NT2/D1 (cell line): ENCODE measurements around the gene CDK19.

ENCODE experiments used
- DNase-seq: peaks from one replicate; pipeline ENCODE4 v3.0.0-alpha.2; 2011; ENCODE audit warnings: low read depth, low spot score
- H3K27me3 ChIP-seq: 2 replicates; pipeline ENCODE4 v1.6.0; 2011; ENCODE audit warnings: mild to moderate bottlenecking; ENCODE audit not compliant: insufficient read length, insufficient read depth
- H3K36me3 ChIP-seq: 2 replicates; pipeline ENCODE4 v1.6.1; 2011; ENCODE audit warnings: mild to moderate bottlenecking, low read length, mixed read lengths; ENCODE audit not compliant: insufficient read depth, insufficient read length
- H3K4me1 ChIP-seq: 2 replicates; pipeline ENCODE4 v1.5.1; 2011; ENCODE audit not compliant: insufficient read depth, insufficient read length
- H3K4me3 ChIP-seq: 2 replicates; pipeline ENCODE4 v1.5.1; 2011; ENCODE audit warnings: low read depth; ENCODE audit not compliant: insufficient read length
- H3K9ac ChIP-seq: 2 replicates; pipeline ENCODE4 v1.6.0; 2011; ENCODE audit warnings: low read depth; ENCODE audit not compliant: insufficient read length
- H3K9me3 ChIP-seq: 2 replicates; pipeline ENCODE4 v1.5.1; 2011; ENCODE audit warnings: mild to moderate bottlenecking, low read length; ENCODE audit not compliant: insufficient read depth
- SUZ12 ChIP-seq: IDR thresholded peaks from 2 replicates; pipeline ENCODE4 v1.6.1; 2011; ENCODE audit not compliant: insufficient read length, insufficient read depth; ENCODE audit errors: extremely low read depth
- YY1 ChIP-seq: IDR thresholded peaks from 2 replicates; pipeline ENCODE4 v1.6.1; 2011; ENCODE audit not compliant: insufficient read length, insufficient read depth
- ZNF274 ChIP-seq: IDR thresholded peaks from 2 replicates; pipeline ENCODE4 v1.6.1; 2011; ENCODE audit warnings: mild to moderate bottlenecking, low read depth, low read length

CDK19 gene

DNA sequence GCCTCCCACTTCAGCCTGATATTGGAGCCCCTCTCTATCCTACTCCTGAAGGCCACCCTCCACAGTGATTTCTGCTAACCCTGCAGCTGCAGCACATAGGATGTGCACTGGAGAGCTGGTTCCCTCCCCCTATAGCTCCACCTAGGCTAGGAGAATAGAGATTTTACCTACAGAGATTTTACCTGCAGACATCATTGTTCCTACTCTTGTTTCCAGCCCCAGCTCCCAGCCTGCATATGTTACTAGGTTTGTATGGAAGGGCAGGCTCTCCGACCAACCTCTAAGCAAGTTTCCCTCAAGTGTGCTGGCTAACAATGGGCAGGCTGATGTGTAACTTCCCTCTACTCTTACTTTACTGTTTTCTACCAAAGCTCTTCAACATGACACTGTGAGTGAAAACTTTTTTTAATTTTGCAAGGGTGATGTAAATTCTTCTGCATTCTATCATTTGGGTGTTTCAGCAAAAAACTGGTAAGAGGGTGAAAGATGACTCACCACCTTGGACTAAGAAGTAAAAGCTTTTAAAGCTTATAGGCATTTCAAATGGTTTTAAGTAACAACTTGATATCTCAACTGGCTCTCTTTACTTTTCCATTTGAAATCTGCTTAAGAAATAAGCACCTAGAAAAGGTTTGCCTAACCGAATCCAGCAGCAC, 106.8 kb downstream of the CDK19 start:
- TF ChIP-seq SUZ12, result no peak
- no peak for TF ChIP-seq ZNF274
- TF ChIP-seq YY1, result no peak
- DNase-seq, result no peak

DNA sequence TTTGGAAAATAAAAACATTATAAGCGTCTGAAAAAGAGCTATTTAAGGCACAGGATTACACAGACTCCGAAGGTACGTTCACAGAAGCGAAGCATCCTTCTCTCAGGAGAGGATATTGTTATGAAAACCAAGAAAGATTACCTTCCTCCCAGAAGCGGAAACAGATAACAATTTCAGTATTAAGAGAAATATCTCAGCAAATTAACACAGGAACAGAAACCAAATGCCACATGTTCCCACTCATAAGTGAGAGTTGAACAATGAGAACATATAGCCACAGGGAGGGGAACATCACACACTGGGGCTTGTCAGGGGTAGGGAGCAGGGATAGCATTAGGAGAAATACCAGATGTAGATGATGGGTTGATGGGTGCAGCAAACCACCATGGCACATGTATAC, 109.7 kb downstream of the CDK19 start:
- DNase-seq, result no peak
- no peak overlapping the region for H3K4me3 ChIP-seq
- H3K27me3 ChIP-seq, result no peaks in the 10 kb centered on the region
- TF ChIP-seq ZNF274, result no peak
- TF ChIP-seq YY1, result no peak
- TF ChIP-seq SUZ12, result no peak
- H3K36me3 ChIP-seq, result no peaks in the 10 kb centered on the region
- no peaks in the 10 kb centered on the region for H3K4me1 ChIP-seq
- no peak overlapping the region for H3K9ac ChIP-seq
- H3K9me3 ChIP-seq, result no peaks in the 10 kb centered on the region

More for the DNA sequence above, 106.8 kb downstream of the CDK19 start:
- Histone ChIP-seq H3K27me3 (no peaks in the 10 kb centered on the region), H3K9ac (no peak overlapping the region), H3K4me1 (no peaks in the 10 kb centered on the region), H3K4me3 (no peak overlapping the region), H3K9me3 (no peaks in the 10 kb centered on the region), H3K36me3 (no peaks in the 10 kb centered on the region)

DNA sequence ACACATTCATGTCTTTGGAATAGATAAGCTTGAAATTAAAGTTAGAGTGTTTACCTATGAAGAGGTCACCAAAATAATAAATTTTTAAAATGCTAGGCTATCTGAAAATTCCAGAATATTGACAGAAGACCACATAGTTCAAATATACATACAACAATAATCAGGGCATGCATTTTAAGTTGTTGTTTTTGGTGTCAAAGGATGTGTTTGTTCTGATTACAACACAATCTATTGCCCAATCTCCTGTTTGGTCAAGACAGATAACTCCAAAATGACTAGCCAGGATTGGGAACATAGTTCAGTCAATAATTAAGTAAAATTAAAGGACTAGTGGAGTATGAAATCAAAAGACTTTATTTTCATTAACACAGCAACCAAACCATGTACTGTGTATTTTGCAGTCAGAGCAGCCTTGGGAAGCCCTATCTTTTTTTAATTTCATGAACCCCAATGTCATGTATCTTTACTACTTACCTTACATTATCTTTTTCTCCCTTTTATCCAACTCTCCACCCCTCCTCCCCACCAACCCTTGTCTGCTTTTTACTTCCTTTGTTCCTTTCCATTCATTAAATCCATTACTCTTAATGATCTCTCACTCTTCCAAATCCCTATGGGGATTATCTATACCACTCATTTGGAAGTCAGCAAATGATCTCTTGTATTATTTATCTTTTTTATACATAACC, 111.2 kb downstream of the CDK19 start:
- no peaks in the 10 kb centered on the region for H3K36me3 ChIP-seq
- H3K4me1 ChIP-seq, result no peaks in the 10 kb centered on the region
- no peaks in the 10 kb centered on the region for H3K27me3 ChIP-seq
- H3K9ac ChIP-seq, result no peak overlapping the region
- H3K4me3 ChIP-seq, result no peak overlapping the region
- no peaks in the 10 kb centered on the region for H3K9me3 ChIP-seq
- DNase-seq, result no peak
- TF ChIP-seq YY1, result no peak
- no peak for TF ChIP-seq ZNF274
- TF ChIP-seq SUZ12, result no peak

DNA sequence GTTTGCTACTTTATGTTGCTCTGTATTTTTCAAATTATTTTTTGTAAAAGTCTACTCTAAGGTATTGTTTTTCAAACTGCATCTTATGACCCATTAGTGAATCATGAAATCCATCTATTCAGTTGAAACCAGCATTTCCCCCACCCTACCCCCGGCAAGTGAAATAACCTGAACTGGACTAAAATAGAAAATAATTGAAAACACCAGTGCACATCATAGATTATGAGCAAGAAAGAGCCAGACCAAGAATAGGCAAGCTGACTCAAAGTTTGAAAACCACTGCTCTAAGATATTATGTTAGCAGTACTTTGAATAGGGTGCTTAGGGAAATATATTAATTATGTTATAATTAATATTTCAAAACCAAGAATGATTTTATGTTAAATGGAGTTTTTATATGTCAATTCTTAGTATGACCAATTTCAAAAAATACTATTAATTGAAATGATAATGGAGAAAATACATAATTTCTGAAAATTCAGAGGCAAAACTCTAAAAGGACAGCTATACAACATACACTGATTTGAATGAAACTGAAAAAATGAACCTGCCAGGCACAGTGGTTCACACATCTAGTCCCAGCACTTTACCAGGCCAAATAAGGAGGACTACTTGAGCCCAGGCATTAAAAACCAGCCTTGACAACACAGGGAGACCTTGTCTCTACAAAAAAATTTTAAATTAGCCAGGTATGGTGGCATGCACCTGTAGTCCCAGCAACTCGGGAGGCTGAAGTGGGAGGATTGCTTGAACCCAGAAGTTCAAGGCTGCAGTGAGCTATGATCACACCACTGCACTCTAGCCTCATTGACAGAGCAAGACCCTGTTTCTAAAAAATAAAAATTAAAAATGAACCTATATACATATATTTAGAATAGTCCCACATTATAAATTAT, 112.0 kb downstream of the CDK19 start:
- Histone ChIP-seq H3K9me3 (no peaks in the 10 kb centered on the region), H3K36me3 (no peaks in the 10 kb centered on the region), H3K9ac (no peak overlapping the region), H3K4me1 (no peaks in the 10 kb centered on the region), H3K4me3 (no peak overlapping the region), H3K27me3 (no peaks in the 10 kb centered on the region)
- no peak for DNase-seq
- no peak for TF ChIP-seq YY1
- no peak for TF ChIP-seq ZNF274
- no peak for TF ChIP-seq SUZ12

DNA sequence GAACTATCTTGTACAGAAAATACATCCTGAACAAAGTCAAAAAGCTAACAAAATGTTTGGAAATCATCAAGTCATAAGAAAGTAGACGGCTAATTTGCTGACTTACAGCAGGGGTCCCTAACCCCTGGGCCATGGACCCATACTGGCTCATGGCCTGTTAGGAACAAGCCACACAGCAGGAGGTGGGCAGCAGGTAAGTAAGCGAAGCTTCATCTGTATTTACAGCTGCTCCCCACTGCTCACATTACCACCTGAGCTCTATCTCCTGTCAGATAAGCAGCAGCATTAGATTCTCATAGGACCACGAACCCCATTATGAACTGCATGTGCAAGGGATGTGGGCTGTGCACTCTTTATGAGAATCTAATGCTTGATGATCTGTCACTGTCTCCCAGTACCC, 115.5 kb downstream of the CDK19 start:
- Histone ChIP-seq H3K27me3 (no peaks in the 10 kb centered on the region), H3K9me3 (no peaks in the 10 kb centered on the region), H3K36me3 (no peaks in the 10 kb centered on the region), H3K4me1 (no peaks in the 10 kb centered on the region), H3K4me3 (no peak overlapping the region), H3K9ac (no peak overlapping the region)
- no peak for TF ChIP-seq SUZ12
- TF ChIP-seq YY1, result no peak
- no peak for TF ChIP-seq ZNF274
- no peak for DNase-seq

DNA sequence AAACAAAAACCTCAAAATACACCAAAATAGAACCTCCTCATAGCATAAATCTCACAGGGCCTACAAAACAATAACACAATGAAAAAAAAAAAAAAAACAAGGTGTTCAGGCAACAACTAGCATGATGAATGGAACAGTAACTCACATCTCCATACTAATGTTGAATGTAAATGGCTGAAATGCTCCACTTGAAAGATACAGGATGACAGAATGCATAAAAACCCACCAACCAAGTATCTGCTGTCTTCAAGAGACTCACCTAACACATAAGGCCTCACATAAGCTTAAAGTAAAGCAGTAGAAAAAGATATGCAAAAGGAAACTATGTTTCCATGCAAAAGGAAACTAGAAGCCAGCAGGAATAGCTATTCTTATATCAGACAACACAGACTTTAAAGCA, 121.3 kb downstream of the CDK19 start:
- TF ChIP-seq ZNF274 (no peak), SUZ12 (no peak), YY1 (no peak)
- Histone ChIP-seq H3K9ac (no peak overlapping the region), H3K9me3 (no peaks in the 10 kb centered on the region), H3K36me3 (no peaks in the 10 kb centered on the region), H3K4me1 (peaks cover under 1% of the 10 kb centered on the region), H3K4me3 (no peak overlapping the region), H3K27me3 (no peaks in the 10 kb centered on the region)
- DNase-seq, result no peak

DNA sequence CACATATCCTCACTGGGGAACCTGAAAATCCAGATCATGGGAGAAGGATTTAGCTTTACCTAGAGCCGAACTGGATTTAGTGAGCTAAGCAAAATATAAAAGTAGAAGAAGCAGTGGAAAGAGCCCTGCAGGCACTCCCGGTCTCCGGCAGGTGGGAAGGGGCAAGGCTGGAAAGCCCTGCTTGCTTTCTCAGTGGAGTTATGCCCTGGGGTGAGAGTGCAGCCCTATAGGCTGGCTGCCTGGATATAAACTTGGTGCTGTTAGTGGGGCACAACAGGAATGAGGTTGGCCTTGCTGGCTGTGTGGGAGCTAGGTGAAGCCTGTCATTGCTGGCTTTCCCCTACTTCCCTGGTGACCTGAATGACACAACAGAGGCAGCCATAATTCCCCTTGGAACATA, 122.0 kb downstream of the CDK19 start:
- Histone ChIP-seq H3K9me3 (no peaks in the 10 kb centered on the region), H3K4me1 (peaks cover 3% of the 10 kb centered on the region), H3K27me3 (no peaks in the 10 kb centered on the region), H3K36me3 (no peaks in the 10 kb centered on the region), H3K9ac (no peak overlapping the region), H3K4me3 (no peak overlapping the region)
- DNase-seq, result no peak
- TF ChIP-seq ZNF274 (no peak), YY1 (no peak), SUZ12 (no peak)
